Left renal cortex interstitium (tissue), 4 donors: ENCODE measurements around the gene CRACR2A. TPM values are rescaled to one million over a fixed set of nuclear protein-coding genes. Genes with fewer than 3 reads are reported as not detected.

ENCODE experiments used
- DNase-seq, 4 donors: peaks; one replicate each; pipeline ENCODE4 v3.0.0-alpha.2; 2013; ENCODE audit warnings: low read depth in 4 of 4, low spot score in 2 of 4, missing footprints in 1 of 4
- polyA plus RNA-seq, 4 donors: library from polyadenylated mRNA; unstranded; fragments of 120-200 nt; gene quantifications; one replicate each; pipeline ENCODE4 v1.2.1, GENCODE V29; 2013; ENCODE audit not compliant: insufficient read length in 4 of 4

The CRACR2A gene
- polyA plus RNA-seq, 4 donors, result 1.4 to 1.8 (median 1.5) TPM

DNA sequence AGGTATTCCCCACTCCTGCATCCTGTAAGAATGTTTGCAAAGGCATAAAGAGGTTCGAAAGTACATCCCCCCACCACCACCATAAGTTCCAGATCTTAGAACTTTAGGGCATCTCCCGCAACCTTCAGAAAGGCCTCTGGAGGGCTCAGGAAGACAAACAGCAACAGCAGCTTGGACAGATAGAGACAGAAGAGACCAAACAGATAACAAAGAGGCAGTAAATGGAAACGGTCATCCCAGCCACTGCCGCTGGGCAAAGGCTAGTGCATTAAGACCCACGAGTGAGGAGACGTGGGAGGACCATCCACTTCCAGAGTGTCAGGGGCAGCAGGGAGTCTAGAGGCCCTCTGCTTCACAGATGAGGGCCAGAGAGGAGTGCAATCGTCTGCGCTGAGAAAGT, 124.3 kb downstream of the CRACR2A start:
- DNase-seq, result no peak

DNA sequence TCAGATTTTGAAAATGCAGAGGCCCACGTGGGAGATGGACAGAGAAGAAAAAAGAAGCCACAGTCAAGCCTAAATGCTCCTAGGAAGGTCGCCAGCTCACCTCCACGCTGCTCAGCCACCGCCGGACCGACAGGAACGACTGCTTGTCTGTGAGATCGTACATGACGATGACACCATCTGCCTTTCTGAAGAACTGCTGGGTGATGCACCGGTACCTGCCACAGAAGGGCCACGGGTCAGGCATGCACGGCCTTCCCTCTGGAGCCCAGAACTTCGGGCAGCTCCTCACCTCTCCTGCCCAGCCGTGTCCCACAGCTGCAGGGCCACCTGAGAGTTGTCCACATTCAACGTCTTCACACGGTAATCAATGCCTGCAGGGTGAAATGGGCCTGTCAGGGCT, 125.6 kb downstream of the CRACR2A start:
- no peak for DNase-seq

DNA sequence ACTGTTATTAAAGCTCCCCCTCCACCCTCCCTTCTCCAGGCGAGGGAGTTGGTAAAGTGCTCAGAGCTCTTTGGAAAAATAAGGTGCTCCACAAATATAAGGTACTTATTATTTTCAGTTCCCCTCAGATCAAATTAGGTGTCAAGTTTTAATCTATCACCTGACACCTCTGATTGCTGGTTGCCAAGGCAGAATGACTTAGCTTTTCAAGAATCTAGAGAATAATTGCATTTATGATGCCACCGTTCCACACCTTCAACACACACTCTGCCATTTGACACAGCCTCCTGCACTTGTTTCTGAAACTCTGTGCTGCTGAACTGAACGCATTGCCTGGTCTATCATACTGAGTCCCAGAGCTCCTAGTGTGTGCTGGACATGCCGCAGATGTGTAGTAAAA, 128.6 kb downstream of the CRACR2A start:
- DNase-seq, result no peak

DNA sequence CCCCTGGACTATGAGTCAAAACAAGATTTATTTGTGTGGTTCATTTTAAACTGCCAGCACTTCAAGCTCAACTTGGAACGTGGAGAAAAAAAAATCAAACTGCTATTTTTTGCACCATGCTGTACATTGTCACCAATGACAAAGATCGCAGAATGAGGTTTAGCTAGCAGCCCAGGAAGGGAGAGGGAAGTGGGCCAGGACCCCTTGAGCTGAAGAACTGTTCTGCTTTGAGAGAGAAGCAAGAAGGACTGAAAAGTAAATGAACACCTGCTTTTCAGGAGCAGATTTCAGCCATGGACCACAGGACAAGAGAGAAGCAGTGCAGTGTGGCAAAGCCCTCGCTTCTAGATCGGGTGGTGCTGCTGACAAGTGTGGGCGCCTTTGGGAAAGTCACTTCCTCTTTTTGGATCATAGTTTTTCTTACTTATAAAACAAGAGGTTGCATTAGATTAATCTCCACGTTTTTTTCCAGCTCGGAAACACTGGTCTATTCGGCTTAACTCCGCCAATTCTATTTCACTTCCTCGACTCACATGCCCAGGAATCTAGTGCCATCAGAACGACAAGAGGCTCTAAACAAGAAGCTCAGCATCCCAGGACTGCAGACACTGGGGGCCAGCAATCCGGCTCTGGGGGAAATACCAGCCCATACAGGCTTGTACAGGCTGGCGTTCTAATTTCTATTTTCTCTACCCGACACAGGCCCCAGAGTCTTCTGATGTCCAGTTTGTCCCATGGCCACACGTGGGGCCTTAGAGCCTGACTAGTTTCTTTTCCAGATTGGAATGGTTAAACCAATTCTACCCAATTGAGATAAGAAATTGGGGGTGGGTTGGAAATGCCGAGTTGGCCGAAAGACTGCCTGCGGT, 129.9 kb downstream of the CRACR2A start:
- DNase-seq, result no peak

DNA sequence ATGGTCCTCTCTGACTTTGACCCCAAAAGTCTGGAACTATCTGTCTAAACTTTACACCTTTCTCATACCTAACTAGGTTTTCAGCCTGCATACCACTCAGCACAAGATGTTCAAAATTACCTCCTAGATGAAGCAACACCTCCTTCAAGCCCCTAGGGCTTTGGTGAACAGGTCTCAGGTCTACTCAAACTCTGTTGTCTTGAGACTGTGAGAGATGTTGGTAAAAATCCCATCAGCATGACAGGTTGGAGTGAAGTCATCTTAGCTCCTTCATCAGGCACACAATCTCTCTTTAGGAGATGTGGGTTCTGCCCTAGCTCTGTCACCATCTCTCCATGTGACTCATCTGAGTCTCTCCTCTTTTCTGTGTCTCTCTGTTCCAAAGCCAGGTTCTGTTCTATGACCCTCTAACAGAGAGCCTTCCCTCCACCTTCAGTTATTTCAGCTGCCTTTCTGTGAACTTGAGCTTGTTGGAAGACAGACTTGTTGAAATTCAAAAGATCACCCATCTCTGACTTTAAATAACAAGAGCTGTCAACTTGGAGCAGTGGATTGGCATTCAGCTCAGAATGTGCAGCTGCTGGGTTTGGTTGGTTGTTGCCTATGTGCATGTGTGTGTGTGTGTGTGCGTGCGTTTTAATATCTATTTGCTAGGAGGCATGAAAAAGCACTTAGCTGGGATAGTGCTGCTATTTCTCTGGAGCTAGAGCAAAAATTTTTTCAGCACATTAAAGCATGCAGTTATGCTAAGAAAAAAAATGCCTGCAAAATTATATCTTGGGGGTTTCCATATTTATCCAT, 130.7 kb downstream of the CRACR2A start:
- DNase-seq, result no peak

DNA sequence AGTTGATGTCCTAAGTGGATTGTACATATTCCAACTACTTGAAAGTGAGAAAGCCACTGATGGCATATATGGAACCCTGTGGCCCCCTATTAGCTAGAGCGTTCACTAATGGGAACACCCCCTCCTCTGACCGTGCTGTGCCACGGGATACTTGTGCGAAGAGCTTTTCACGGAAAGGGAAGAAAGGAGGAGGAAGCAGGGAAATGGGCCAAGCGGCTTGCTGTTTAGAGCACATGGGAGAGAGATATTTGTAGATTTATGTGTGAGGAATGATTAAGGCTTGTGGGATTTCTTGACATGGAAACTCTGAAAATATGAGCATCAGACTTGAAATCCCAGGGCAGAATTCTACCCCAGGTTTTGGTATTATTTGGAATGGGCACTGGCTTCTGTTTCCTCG, 132.1 kb downstream of the CRACR2A start:
- no peak for DNase-seq

DNA sequence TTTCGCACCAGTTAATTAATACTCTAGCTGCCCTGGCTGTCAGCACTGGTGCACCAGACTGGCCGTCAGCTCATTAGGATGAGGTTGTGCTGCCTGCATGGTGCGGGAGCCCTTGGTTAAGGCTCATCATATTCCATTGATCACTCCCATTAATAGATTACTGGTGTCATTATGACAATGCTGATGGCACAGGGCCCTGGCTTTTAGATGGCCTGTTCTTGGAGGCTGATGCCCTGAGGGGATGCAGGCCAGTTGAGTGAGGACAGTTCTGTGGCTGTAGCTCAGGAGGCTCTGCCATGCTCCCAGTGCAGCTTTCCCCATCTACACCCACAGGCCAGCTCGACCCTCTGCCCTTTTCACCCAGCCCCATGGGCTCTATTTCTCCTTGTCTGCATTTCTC, 135.3 kb downstream of the CRACR2A start:
- DNase-seq, result no peak

DNA sequence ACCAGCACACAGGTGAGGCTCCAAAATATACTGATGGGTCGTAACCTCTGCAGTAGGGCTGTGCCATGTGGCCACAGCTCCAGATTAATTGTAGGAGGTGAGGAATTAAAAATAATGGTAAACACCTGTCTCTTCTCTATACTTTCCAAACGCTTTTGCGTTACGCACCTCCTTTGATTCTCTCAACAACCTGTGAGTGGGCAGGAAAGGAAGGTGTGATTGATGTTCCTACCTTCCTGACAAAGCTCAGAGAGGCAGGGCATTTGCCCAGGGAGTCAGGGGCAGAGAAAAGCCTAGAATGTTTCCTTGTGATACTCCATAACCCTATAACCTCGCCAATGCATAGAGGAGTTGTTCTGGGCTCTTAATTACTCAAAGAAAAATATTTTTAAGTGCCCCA, 137.0 kb downstream of the CRACR2A start:
- DNase-seq, result no peak

DNA sequence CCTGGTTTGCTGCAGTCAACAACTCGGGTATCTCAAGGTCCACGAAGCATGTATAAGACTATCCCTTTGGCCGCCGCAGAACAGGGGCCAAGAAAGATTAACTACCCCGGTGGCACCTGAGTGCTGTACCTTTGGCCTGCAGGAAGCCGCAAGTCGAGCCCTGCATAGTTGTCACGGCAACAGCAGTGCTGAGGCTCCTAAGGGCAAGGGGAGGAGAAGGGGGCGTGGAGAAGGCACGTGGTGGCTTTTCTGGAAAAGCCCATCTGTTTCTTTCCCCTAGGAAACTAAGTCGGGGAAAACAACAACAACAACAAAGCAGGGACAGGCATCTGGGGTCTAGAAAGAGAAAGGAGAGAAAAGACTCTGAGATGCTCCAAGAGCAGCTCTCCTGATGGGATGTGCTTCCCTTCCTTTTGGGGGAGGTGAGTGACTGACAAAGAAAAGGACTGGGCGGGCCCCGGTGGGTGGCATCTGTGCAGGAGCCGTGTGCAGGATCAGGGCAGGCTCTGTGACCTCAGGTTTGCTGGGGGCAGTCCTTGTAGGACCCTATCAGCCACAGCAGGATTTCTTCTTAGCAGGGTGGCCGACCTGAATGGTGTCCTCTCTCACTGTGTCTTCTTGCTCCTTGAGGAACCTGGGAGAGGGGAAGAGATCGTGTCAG, 138.0 kb downstream of the CRACR2A start:
- no peak for DNase-seq

DNA sequence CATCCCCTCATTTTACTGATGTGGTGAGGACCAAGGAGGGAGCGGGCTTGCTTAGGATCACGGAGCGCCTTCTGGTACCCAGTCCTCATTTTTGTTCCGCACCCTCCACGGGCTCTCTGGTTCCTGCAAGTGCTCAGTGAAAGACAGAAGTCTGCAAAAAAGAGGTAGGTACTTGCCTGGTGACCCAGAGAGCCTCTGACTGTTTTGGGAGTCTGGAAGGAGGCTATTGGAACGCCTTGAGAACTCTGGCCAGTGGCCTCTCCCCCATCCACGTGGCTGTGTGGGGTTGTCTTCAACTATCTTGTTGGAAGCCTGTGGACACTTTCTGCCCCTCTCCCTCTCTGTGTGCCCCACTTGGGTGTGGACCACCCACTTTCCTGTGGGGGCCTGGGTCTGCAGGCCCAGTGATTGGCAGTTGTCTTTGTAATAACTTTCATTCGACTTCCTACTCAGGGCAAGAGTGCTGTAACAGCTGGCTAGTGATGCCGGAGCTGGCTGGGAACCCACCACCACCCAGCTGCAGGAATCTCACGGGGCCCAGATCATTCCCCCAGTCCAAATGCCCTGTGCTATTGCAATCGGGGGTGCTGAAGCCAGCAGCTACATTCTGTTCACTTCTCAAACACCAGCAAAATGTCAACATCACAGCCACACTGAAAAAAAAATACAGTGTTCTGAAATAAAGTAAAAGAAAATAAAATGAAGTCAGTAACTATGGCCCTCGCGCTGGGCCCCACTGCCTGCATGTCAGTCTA, 139.1 kb downstream of the CRACR2A start:
- no peak for DNase-seq

DNA sequence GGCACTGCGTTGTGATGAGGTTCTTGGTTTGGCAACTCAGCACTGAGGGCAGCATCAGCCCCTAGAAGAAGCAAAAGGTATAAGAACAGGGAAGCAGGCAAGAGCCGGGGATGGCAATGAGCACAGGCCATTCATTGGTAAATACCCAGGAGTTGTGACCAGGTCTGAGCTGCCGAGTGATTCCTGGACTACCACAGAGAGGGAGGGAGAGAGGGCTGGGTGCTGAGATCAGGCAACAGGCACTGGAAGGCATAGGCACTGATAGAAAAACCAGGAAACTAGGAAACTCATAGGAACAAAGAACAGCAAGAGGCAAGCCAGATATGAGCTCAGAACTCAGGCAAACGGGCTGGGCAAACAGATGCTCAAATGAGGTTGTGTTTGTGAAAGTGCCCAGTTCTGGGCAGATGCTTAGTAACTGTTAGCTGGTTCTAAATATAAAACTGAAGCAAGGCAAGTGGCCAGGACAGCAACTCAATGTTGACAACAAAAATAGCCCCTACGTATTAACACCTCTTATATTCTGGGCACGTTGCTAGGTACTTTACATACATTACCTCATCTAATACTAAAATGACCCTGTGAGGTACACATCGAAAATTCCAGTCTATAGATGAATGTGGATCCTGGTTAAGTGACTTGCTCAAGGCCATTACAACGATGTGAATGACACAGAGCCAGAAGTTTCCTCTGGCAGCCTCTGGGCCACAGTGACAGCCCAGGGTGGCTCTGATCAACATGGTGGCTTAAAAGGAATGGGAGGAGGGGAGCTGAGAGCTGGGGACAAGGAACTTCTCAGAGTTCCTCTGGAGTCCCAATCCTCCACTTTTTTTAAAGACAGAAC, 140.8 kb downstream of the CRACR2A start:
- no peak for DNase-seq

DNA sequence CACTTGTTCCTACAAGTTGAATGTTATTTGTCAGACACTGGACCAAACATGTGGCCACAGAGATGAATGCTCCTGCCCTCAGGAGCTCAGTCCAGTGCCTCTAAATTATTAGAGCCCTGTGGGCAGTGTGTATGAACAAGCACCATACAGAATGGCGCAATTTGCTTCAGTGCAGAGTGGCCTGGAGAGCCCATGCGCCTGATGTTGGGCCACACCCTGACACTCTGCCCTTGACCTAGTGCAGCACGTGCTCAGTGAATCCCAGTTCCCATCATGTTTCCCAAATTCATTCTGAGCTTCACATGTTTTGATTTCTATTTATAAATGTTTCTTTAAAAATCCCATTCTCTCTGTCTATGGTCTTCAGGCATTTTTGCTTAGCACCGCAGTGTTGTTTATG, 145.1 kb downstream of the CRACR2A start:
- DNase-seq, result no peak

DNA sequence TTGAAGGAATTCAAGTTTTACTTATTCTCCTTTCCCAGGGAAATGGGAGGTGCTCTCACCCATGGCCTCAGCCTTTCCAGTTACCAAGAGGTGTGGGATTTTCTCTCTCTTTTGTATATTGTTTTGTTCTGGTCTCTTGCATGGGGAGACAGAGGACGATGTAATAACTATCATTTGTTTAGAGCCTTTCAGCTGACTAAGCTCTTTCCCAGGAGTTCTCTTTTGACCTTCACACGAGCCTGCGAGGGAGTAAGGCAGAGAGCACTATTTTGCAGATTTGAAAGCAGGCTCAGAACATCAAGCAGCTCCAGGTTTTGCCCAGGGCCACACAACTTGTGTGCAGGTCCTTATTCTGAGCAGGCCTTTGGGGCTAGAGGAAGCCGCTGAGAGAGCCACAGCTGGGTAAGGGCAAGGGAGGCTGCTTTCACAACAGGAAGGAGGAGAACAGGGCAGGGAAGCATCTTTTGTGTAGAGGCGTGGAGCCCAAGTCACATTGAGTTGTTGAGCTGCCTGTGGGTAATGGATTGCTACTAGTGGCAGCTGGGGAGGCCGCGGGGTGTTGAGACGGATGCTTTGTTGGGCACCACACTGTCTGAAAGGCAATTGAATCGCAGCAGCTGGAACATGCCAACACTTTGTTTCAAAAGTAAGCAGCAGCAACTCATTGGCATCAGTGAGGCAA, 145.7 kb downstream of the CRACR2A start:
- DNase-seq, result no peak

DNA sequence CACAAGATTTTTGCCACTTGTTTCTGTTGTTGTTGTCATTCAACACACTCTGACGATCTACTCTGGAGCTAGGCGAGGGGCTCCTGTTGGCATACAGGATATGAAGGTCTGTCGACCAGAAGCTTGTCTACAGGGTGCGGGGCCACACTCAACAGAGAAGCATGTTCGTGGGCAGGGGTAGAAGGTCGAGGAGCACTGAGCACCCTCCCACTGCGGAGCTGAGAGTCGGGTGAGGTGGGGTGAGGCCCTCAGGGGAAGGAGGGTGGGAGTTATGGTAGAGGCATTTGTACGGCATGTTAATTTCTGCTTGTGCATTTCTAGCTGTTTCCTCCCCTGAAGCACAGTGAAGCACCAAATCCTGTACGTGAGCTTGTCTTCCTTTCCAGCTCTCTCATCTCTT, 146.8 kb downstream of the CRACR2A start:
- no peak for DNase-seq

DNA sequence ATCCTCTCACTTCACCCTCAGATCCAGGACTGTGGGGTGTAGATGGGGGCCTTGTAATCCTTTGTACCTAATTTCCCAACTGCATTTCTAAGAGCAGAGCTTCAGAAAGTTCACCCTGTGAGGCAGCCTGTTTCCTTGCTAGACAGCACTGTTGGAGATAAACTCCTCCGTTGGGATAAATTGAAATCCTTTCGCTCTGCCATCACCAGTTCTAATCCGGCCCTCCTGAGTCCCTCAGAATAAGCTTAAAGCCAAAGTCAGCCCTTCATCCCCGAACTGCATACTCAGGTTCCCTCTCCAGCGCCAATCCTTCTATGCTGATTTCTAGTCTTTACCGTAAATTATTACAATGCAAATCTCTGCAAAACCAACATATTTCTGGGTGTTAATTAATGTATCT, 147.2 kb downstream of the CRACR2A start:
- no peak for DNase-seq

DNA sequence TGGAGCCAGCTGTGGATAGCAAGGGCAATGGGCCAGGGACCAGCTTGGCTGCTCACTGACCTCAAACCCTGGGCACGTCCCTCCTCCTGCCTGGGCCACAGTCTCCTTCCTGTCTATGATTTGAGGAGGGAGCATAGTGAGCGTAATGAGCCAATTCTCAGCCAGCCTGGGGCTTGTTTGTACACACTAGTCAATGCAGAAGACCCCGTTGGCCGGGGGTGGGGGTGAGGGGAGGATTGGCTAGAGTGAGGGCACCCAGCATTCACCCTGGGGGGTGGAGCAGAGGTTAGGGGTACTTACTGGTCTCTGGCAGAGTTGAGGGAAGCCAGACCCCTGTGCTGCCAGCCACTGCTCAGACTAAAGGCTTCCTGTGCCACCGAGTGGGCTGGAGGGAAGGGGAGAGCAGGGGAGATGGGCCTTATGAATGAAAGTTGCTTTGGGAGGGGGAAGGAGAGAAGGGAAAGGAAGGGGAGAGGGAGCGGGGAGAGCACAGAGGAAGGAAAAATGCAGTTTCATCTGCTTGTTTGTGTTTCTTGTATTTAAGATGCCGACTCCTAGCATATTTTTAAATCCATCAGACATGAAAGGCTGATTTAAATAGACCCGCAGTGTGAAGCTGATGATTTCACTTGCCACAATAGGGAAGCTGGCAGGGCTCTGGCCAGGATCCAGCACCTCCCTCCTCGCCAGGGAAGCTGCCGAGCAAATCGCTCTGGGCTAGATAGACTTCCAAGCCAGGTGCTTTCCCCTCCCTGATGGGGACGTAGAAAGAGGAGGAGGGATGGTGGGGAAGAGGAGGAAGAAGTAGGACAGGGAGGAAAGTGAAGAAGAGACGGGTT, 147.9 kb downstream of the CRACR2A start:
- no peak for DNase-seq

DNA sequence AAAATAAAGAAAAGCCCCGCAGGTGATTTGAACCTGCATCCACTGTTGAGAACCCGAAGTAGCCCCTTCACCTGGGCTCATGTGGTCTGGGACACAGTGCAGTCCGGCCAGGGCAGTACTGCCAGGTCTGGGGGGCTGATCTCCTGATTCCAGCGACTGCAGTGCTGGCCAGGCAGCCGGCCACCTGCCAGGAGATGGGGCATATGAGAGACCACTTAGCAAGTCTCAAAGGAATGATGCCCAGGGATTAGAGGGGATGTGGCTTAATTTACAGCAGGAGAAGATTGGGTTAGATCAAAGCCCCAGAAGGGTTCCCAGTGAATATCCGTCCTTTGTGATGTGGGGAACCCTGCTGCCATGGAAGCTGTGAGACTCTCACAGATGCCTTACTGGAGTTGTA, 148.6 kb downstream of the CRACR2A start:
- DNase-seq, result no peak

DNA sequence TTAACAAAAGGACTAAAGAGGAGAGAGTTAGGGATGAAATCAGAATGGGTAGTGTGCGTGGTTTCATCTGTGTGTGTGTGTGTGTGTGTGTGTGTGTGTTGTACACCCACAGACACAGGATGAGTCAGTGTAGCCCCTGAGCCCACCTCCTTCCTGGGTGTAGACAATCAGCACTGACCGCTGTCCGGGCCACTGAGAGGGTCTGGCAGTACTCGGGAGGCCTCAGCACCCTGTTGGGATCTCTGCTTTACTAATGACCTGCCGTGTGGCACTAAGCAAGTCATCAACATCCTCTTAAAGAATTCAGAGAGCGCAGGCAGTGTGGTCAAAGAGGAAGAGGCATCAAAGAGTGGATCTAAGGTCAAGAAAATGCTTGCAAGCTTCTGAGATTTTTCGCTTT, 149.3 kb downstream of the CRACR2A start:
- no peak for DNase-seq
